ENCODE data around the gene ZFP36. TPM values are rescaled to one million over a fixed set of nuclear protein-coding genes. Genes with fewer than 3 reads are reported as not detected.
A peak's percentile ranks its signal among the peaks of the same experiment; 100 is the strongest.

The ZFP36 gene
- total and polyA plus RNA-seq, 10 donors, result 63.2 to 396 (median 165) TPM

DNA sequence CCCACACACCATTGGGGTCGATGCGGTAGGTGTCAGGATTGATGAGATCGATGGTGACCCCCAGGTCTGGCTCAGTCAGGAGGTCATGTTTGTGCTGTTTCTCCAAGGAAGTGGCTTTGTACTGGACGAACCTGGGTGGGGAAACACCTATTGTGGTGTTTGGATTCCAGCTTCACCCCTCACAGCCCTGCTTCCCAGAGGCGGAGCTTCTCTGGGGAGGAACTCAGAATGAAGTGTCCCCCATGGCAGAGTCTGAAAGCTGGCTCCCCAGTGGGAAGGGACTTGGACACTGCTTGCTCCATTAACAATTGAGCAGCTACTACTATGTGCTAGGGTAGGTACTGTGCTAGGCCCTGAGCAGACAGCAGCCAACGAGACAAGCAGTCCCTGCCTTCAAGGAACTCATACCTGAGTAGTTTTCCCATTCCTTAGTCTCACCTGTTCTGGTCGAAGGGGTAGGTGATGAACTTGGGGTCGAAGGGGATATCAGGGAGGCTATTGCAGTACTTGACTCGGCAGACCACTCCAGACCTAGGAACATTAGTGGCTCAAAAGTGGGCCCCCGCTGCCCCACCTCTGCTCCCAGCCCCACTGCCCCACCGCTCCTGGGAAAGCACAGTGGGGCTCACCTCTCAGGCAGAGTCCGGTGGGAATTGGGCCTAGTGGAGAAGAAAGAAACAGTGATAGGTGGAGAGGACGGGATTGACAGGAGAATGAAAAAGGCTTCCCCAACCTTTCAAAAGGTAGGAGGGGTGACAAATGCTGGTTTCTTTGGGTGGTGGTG is 16.8 kb upstream of the ZFP36 start:
- peak overlapping the region; percentile 98 to 100 (median 99) for H3K27ac ChIP-seq
- TF ChIP-seq, protein P1, sequence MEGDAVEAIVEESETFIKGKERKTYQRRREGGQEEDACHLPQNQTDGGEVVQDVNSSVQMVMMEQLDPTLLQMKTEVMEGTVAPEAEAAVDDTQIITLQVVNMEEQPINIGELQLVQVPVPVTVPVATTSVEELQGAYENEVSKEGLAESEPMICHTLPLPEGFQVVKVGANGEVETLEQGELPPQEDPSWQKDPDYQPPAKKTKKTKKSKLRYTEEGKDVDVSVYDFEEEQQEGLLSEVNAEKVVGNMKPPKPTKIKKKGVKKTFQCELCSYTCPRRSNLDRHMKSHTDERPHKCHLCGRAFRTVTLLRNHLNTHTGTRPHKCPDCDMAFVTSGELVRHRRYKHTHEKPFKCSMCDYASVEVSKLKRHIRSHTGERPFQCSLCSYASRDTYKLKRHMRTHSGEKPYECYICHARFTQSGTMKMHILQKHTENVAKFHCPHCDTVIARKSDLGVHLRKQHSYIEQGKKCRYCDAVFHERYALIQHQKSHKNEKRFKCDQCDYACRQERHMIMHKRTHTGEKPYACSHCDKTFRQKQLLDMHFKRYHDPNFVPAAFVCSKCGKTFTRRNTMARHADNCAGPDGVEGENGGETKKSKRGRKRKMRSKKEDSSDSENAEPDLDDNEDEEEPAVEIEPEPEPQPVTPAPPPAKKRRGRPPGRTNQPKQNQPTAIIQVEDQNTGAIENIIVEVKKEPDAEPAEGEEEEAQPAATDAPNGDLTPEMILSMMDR (IDR thresholded peaks at IDR 0.05 in 8 of 11, conservative IDR thresholded peaks at IDR 0.05 in 3 of 11), result no peak
- TF ChIP-seq POLR2AphosphoS5 (IDR thresholded peaks at IDR 0.05) (no peak), POLR2A (IDR thresholded peaks at IDR 0.05) (no peak)
- no peaks in the 10 kb centered on the region for H3K27me3 ChIP-seq (replicated peaks in 1 of 7)
- intact Hi-C loops (cut with DNase I; ENCODE audit: low total_unique reads), result no loop called here
- 71 to 77% (median 73%) methylated on average over 13 of the region's 13 CpGs for WGBS, 5 donors
- no peaks in the 10 kb centered on the region for H3K9me3 ChIP-seq
- peaks cover 17 to 69% (median 34%) of the 10 kb centered on the region in 6 donors for H3K4me1 ChIP-seq
- H3K36me3 ChIP-seq, result peaks cover 0 to 76% (median 65%) of the 10 kb centered on the region in 6 donors
- peak overlapping the region; percentile 74 to 100 (median 88) for H3K4me3 ChIP-seq
- no peak for DNase-seq

DNA sequence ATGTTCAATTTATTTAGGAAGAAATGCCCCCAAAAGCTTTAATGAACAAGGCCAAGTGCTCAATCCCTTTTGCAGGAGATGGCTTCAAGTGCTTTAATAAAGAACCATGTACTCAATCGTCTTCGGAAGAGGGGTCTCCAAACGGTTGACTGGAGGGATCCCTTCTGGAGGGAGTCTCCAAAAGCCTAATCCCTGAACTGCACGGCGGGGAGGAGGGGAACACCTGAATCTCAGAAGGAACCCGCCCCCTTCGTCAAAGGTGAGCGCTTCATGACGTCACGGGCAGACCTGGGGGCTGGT is 16.2 kb upstream of the ZFP36 start:
- H3K27ac ChIP-seq, result peak overlapping the region; percentile 98 to 100 (median 99)
- TF ChIP-seq POLR2A (IDR thresholded peaks at IDR 0.05), result no peak
- TF ChIP-seq POLR2AphosphoS5 (IDR thresholded peaks at IDR 0.05), result no peak
- TF ChIP-seq, protein P1 (IDR thresholded peaks at IDR 0.05 in 8 of 11, conservative IDR thresholded peaks at IDR 0.05 in 3 of 11), result no peak
- no peaks in the 10 kb centered on the region for H3K27me3 ChIP-seq (replicated peaks in 1 of 7)
- intact Hi-C loops (cut with DNase I; ENCODE audit: low total_unique reads), result no loop called here
- no peak for DNase-seq
- no peaks in the 10 kb centered on the region for H3K9me3 ChIP-seq
- H3K4me3 ChIP-seq, result peak overlapping the region; percentile 74 to 100 (median 88)
- peaks cover 17 to 68% (median 37%) of the 10 kb centered on the region in 6 donors for H3K4me1 ChIP-seq
- H3K36me3 ChIP-seq, result peaks cover 0 to 76% (median 67%) of the 10 kb centered on the region in 6 donors
- WGBS, 5 donors, result 0 to 3% (median 1%) methylated on average over 10 of the region's 10 CpGs

GRCh38 chr19:39390751-39391437 is 15.8 kb upstream of the ZFP36 start, which contains the start of the genes MED29 and PAF1:
Gene MED29 (plus strand): TSS chr19:39391378. CDS start chr19:39391423, 45 bp downstream.
Gene PAF1 (minus strand): TSS chr19:39391106. CDS start chr19:39390864, 242 bp downstream.
- Histone ChIP-seq H3K4me3 (peak within 1 kb of the TSS; percentile 74 to 100 (median 88)), H3K27me3 (replicated peaks in 1 of 7) (no peaks in the 10 kb centered on the region), H3K4me1 (peaks cover 17 to 66% (median 37%) of the 10 kb centered on the region in 6 donors), H3K9me3 (no peaks in the 10 kb centered on the region), H3K36me3 (peaks cover 0 to 76% (median 66%) of the 10 kb centered on the region in 6 donors), H3K27ac (peak within 1 kb of the TSS; percentile 98 to 100 (median 99))
- TF ChIP-seq POLR2A (IDR thresholded peaks at IDR 0.05) (peak; percentile 52 to 88 (median 85)), POLR2AphosphoS5 (IDR thresholded peaks at IDR 0.05) (peak; percentile 99 to 100 (median 99))
- TF ChIP-seq, protein P1 (IDR thresholded peaks at IDR 0.05 in 8 of 11, conservative IDR thresholded peaks at IDR 0.05 in 3 of 11), result peak in 5 of 11 experiments; percentile 8 to 36 (median 12)
- intact Hi-C loops (cut with DNase I; ENCODE audit: low total_unique reads), result no loop called here
- DNase-seq, result peak; percentile 98
- WGBS, 5 donors, result 0 to 1% (median 0%) methylated on average over 45 to 60 of the region's 60 CpGs
